Astrocyte (in vitro differentiated cells and primary cell): ENCODE measurements around the gene SLC35F6. TPM values are rescaled to one million over a fixed set of nuclear protein-coding genes. Genes with fewer than 3 reads are reported as not detected.

Experiments used
- DNase-seq: peaks from one replicate; pipeline ENCODE4 v3.0.0-alpha.2; 2010; ENCODE audit warnings: low read depth
- FAIRE-seq: peaks from 2 replicates; lab custom pipeline; 2011; peaks lifted over from hg19 to GRCh38; lab: Jason Lieb, UNC
- H2AFZ ChIP-seq: 2 replicates; pipeline ENCODE4 v1.6.0; 2012; ENCODE audit warnings: low read depth, low read length, inconsistent platforms
- H3K27ac ChIP-seq: 2 replicates; pipeline ENCODE4 v1.5.1; 2011; ENCODE audit warnings: low read depth, low read length, inconsistent platforms
- H3K27me3 ChIP-seq: 2 replicates; pipeline ENCODE4 v1.6.0; 2011; ENCODE audit warnings: low read length, inconsistent platforms; ENCODE audit not compliant: insufficient read depth
- H3K36me3 ChIP-seq: 2 replicates; pipeline ENCODE4 v1.5.1; 2011; ENCODE audit warnings: low read length, inconsistent platforms; ENCODE audit not compliant: insufficient read depth
- H3K4me1 ChIP-seq: 2 replicates; pipeline ENCODE4 v1.5.1; 2011; ENCODE audit warnings: low read length, inconsistent platforms; ENCODE audit not compliant: insufficient read depth
- H3K4me2 ChIP-seq: 2 replicates; pipeline ENCODE4 v1.6.0; 2012; ENCODE audit warnings: low read length, inconsistent platforms
- H3K4me3 ChIP-seq: 2 replicates; pipeline ENCODE4 v1.5.1; 2011; ENCODE audit warnings: low read depth, mild to moderate bottlenecking, low read length, inconsistent platforms; ENCODE audit not compliant: insufficient read depth
- H3K79me2 ChIP-seq: 2 replicates; pipeline ENCODE4 v1.6.0; 2012; ENCODE audit warnings: mild to moderate bottlenecking, low read length, inconsistent platforms; ENCODE audit not compliant: insufficient read depth
- H3K9ac ChIP-seq: 2 replicates; pipeline ENCODE4 v1.6.0; 2012; ENCODE audit warnings: mild to moderate bottlenecking, low read length, inconsistent platforms
- H3K9me3 ChIP-seq: 2 replicates; pipeline ENCODE4 v1.5.1; 2012; ENCODE audit warnings: low read depth, mild to moderate bottlenecking, low read length, inconsistent platforms; ENCODE audit not compliant: insufficient read depth
- H4K20me1 ChIP-seq: 2 replicates; pipeline ENCODE4 v1.6.0; 2012; ENCODE audit warnings: low read length, inconsistent platforms; ENCODE audit not compliant: insufficient read depth
- H3K27ac Mint-ChIP-seq: one replicate; pipeline ENCODE4 v1.8.0; 2021; ENCODE audit warnings: mild to moderate bottlenecking, mixed read lengths; ENCODE audit not compliant: unreplicated experiment
- H3K27me3 Mint-ChIP-seq: one replicate; pipeline ENCODE4 v1.8.0; 2021; ENCODE audit warnings: low read depth, mixed read lengths; ENCODE audit not compliant: unreplicated experiment
- H3K36me3 Mint-ChIP-seq: one replicate; pipeline ENCODE4 v1.8.0; 2021; ENCODE audit warnings: low read depth, mixed read lengths; ENCODE audit not compliant: unreplicated experiment
- H3K4me1 Mint-ChIP-seq: one replicate; pipeline ENCODE4 v1.8.0; 2021; ENCODE audit warnings: low read depth, mixed read lengths; ENCODE audit not compliant: unreplicated experiment
- H3K4me3 Mint-ChIP-seq: one replicate; pipeline ENCODE4 v1.8.0; 2021; ENCODE audit warnings: mild to moderate bottlenecking, moderate library complexity, mixed read lengths; ENCODE audit not compliant: unreplicated experiment
- H3K9me3 Mint-ChIP-seq: one replicate; pipeline ENCODE4 v1.8.0; 2021; ENCODE audit warnings: mild to moderate bottlenecking, mixed read lengths; ENCODE audit not compliant: unreplicated experiment
- CTCF ChIP-seq: IDR thresholded peaks from 2 replicates; pipeline ENCODE4 v1.5.1; 2011; ENCODE audit warnings: low read depth, mild to moderate bottlenecking, inconsistent platforms, low read length, moderate library complexity; ENCODE audit not compliant: insufficient read depth
- EZH2 ChIP-seq: IDR thresholded peaks from 2 replicates; pipeline ENCODE4 v1.6.1; 2012; ENCODE audit warnings: mild to moderate bottlenecking, low read length, inconsistent platforms; ENCODE audit not compliant: insufficient read depth
- total RNA-seq: library from RNA; stranded (reverse); gene quantifications from 2 replicates; pipeline ENCODE4 v1.2.1, GENCODE V29; 2021

Gene SLC35F6
- total RNA-seq, 1 donor from 2014 or later, result 41.9 TPM

GRCh38 chr2:26776195-26776800 is 12.2 kb downstream of the SLC35F6 start:
- Histone ChIP-seq H3K4me2 (no peak overlapping the region), H3K9ac (no peak overlapping the region), H3K36me3 (peaks cover 28% of the 10 kb centered on the region), H3K4me1 (peaks cover 10% of the 10 kb centered on the region), H3K79me2 (peaks cover 32% of the 10 kb centered on the region), H3K9me3 (no peaks in the 10 kb centered on the region), H3K27ac (no peak overlapping the region), H3K27me3 (no peaks in the 10 kb centered on the region), H3K4me3 (no peak overlapping the region), H2AFZ (no peak overlapping the region), H4K20me1 (peaks cover 55% of the 10 kb centered on the region)
- Mint-ChIP-seq H3K4me1 (peaks cover 8% of the 10 kb centered on the region), H3K36me3 (peaks cover 32% of the 10 kb centered on the region), H3K4me3 (no peak overlapping the region), H3K27me3 (no peaks in the 10 kb centered on the region), H3K9me3 (no peaks in the 10 kb centered on the region), H3K27ac (no peak overlapping the region)
- DNase-seq, result no peak
- no peak for FAIRE-seq
- TF ChIP-seq CTCF (no peak), EZH2 (no peak)

- Histone ChIP-seq H4K20me1 (peaks cover 37% of the 10 kb centered on the region), H3K27me3 (no peaks in the 10 kb centered on the region), H3K27ac (no peak overlapping the region), H3K4me1 (peaks cover 2% of the 10 kb centered on the region), H3K79me2 (peaks cover 14% of the 10 kb centered on the region), H3K9me3 (no peaks in the 10 kb centered on the region), H3K4me3 (no peak overlapping the region), H3K36me3 (peaks cover 28% of the 10 kb centered on the region), H2AFZ (no peak overlapping the region), H3K9ac (no peak overlapping the region), H3K4me2 (no peak overlapping the region)
- FAIRE-seq (no peak), DNase-seq (no peak)
- Mint-ChIP-seq H3K4me3 (no peak overlapping the region), H3K27me3 (no peaks in the 10 kb centered on the region), H3K4me1 (no peaks in the 10 kb centered on the region), H3K27ac (no peak overlapping the region), H3K36me3 (peaks cover 29% of the 10 kb centered on the region), H3K9me3 (no peaks in the 10 kb centered on the region)
- TF ChIP-seq CTCF (no peak), EZH2 (no peak)
Measured at GRCh38 chr2:26778098-26778497, 14.0 kb downstream of the SLC35F6 start.

DNA sequence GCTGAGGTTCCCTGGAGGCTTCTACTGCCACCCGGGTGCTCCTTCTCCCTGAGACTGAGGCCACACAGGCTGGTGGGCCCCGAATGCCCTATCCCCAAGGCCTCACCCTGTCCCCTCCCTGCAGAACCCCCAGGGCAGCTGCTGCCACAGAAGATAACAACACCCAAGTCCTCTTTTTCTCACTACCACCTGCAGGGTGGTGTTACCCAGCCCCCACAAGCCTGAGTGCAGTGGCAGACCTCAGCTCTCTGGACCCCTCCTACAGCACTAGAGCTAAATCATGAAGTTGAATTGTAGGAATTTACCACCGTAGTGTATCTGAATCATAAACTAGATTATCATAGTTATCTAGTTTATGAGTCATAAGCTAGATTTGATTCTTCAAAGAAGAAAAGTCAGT is 14.4 kb downstream of the SLC35F6 start:
- Histone ChIP-seq H3K4me1 (peaks cover 2% of the 10 kb centered on the region), H3K27me3 (no peaks in the 10 kb centered on the region), H3K9me3 (no peaks in the 10 kb centered on the region), H3K36me3 (peaks cover 28% of the 10 kb centered on the region), H3K27ac (no peak overlapping the region), H3K4me2 (no peak overlapping the region), H3K4me3 (no peak overlapping the region), H2AFZ (no peak overlapping the region), H3K9ac (no peak overlapping the region), H3K79me2 (peaks cover 14% of the 10 kb centered on the region), H4K20me1 (peaks cover 36% of the 10 kb centered on the region)
- FAIRE-seq (no peak), DNase-seq (peak; percentile 13)
- no peaks in the 10 kb centered on the region for H3K4me1 Mint-ChIP-seq
- no peak overlapping the region for H3K27ac Mint-ChIP-seq
- peaks cover 29% of the 10 kb centered on the region for H3K36me3 Mint-ChIP-seq
- no peak overlapping the region for H3K4me3 Mint-ChIP-seq
- no peak for TF ChIP-seq EZH2
- TF ChIP-seq CTCF, result no peak
- no peaks in the 10 kb centered on the region for H3K27me3 Mint-ChIP-seq
- no peaks in the 10 kb centered on the region for H3K9me3 Mint-ChIP-seq
